NCI-H345 (cell line): ENCODE data around the gene HSPA6.
"Not testable (repeated sequence)": the region's sequence is repeated elsewhere in the genome, so short reads cannot be mapped to it uniquely, and the experiment has no call there.

ENCODE experiments used
- DNase-seq: peaks from one replicate; lab custom pipeline; 2025; lab: John Stamatoyannopoulos, UW

Gene HSPA6

DNA sequence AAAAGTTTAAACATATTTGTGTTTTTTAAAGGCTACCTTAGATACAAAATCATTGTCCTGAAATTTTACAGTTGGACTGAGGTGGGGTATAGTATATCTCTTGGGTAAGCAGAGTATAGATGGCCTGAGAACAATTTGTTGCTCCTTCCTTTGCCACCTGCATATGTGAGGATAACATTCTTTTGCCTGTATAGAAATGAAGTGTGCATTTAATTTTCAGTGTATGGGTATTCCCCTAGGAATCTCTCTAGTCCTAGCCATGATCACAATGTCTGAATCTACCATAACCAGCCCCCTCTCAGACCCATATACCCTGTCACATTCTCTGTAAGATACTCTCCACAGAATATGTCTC is 21.0 kb upstream of the HSPA6 start:
- no peak for DNase-seq

DNA sequence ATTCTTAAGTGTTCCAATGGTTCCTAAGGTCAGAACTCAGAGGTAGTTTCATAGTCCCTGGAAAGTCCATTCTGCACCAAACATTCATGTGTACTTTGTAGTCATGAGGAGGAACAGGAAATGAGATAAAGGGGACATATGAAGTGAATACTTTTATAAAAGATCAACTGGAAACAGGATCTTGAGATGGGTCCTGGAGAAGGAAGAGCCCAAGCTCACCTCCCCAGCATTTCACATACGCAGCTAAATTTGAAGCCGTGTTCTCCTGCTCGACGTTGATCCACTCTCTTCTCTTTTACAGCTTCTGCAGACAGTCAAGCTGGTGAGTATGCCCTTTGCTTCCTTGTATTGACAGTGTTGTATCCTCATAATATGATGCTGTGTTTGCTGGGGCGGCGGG is 18.7 kb upstream of the HSPA6 start:
- no peak for DNase-seq

DNA sequence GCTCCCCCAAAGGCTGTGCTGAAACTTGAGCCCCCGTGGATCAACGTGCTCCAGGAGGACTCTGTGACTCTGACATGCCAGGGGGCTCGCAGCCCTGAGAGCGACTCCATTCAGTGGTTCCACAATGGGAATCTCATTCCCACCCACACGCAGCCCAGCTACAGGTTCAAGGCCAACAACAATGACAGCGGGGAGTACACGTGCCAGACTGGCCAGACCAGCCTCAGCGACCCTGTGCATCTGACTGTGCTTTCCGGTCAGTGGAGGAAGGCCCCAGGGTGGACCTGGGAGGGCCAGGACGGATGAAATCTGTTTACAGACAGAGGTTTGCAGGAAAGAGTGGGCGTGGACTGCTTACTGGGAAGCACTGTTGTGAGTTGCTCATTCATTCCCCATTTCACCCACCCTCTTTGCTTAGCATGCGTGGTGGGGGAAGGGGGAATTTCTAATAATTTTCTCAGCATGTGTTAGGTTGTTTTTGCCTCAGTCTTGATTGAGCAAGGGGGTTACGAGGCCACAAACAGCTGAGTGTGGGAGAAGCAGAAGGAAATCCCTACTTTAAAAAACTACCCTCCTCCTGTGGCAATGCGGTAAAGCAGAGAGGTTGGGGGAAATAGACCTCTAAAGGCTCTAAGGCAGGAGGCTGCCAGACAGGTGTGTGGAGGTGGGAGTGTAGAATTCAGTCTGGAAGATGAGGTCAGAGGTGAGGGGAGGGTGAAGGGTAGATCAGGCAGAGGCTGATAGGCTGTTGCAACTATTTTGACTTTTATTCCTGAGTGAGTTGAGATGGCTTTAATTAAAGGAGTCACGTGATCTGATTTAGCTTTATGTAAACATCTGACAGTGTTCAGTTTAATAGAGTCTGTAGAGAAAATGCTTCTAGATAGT is 17.8 kb upstream of the HSPA6 start:
- no peak for DNase-seq

DNA sequence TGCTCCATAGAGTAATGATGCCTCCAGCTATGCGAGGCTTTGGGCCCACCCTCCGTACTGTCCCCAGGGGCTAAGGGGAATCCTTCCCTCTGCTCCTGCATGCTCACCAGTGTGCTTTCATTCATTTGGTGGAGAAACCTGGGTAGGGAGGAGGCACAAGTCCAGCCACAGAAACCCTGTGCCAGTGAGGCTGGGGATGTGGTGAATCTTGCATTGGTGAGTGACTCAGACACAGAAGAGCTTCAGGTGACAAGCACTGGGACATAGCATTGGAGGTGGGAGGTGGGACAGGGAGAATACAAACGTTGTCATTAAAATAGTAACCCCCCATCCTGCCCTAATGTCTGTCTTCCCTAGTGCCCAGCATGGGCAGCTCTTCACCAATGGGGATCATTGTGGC is 13.9 kb upstream of the HSPA6 start:
- no peak for DNase-seq

DNA sequence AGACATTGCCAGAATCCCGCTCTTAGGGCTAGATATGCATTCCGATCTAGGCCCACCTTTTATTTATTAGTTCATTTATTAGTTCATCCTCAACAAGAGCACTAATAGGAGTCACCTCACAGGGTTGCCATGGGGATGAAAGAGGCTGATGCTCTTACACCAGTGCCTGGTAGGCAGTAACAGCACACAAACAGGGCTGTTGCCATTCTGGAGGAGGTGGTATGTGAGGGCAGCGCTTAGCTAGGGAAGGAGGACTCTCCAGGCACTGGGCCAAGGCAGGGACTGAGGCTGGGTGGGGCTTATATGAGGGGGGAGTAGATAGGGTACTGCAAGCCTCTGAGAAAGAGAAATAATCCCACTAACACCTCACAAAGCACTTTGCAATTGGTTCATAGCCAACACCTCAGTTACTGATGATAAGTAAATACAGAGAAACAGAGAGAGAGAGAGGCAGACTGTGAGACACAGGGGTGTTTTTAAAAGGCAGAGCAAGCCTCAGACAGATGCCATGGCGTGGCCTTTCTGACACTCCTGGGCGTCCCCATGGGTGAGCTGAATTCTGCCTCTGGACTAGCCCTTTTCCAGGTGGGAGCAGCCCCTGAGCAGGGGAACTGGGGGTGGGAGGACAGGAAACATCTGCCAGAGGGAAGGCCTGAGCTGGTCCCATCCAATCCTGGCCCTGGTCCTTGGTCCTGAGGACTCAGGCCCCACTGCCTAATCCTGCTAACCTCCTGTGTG is 13.2 kb upstream of the HSPA6 start:
- DNase-seq: no peak

DNA sequence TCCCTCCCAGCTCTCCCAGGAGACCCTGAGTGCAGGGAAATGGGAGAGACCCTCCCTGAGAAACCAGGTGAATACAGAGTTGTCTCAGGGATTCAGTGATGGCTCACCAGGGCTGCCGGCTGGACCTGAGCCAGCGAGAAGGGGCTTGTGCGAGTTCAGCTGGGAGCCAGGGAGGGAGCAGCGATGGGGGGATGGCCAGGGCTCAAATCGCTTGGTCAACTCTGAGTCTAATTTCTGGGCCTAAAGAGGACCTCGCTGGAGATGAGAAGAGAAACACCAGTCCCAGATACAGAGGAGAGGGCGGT is 12.6 kb upstream of the HSPA6 start:
- DNase-seq: no peak

DNA sequence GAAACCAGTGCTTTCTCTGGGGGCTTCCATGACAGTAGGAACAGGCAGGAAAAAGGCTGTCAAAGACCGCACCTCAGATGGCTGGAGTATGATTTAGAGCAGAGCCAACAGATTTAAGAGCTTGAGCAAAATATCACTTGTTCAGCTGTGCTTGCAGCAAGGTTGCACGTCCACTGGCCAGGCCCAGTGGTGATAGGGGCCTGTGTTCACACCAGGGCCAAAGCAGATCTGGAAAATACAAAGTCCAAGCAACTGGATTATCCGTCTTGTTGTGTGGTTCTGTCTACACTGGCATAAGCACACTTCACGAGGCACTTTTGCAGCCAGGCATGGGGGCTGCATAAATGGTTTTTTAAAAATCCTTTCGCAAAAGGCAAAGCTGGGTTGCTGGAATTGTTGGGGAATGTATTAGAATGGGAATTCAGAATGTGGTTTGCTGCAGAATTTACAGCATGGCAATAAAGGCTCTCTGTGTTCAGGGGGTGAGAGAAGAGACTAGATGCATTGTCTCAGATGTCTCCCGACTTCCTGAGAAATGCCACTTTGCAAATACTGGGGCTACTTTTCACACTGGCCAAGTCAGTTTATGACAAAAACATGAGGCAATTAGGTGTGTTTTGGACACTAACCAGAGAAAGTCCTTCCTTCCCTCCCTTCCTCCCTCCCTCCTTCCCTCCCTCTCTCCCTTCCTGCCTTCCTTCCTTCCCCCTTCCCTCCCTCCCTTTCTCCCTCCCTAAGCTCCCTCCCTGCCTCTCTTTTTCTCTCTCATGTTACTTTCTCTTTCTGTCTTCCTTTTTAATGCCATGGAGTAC is 11.5 kb upstream of the HSPA6 start:
- not testable (repeated sequence) for DNase-seq

DNA sequence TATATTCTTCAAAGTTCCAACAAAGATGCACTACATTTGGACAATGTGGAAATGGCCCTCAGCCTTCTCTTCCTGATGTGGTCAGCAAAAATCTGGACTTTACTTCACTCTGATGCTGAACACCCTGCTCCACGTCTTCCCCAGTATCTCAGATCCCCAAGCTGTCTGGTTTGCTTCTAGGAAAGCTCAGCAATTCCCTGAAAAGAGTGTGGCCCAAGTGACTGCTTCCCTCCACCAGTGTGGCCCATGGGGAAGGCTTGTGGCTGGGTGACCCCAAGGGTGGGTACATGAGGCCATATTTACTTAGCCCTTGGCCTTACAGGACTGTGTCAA is 10.9 kb upstream of the HSPA6 start:
- not testable (repeated sequence) for DNase-seq

DNA sequence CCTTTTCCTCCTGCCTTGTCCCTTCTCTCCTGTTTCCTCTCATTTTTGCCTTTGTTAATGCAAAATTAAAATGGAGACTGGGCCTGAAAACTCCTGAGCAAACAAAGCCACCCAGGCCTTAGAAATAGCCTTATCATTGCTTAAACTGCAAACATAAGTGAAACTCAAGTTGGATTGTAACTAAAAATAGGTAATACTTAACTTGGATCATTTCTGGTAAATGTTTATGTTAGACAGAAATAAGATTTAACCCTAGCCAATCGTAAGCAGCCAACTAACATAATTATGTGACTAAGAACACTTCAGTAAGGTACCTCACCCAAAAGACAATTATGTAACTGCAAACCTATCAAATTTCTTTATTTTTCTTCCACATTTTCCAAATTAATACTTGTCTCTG is 10.4 kb upstream of the HSPA6 start:
- not testable (repeated sequence) for DNase-seq

DNA sequence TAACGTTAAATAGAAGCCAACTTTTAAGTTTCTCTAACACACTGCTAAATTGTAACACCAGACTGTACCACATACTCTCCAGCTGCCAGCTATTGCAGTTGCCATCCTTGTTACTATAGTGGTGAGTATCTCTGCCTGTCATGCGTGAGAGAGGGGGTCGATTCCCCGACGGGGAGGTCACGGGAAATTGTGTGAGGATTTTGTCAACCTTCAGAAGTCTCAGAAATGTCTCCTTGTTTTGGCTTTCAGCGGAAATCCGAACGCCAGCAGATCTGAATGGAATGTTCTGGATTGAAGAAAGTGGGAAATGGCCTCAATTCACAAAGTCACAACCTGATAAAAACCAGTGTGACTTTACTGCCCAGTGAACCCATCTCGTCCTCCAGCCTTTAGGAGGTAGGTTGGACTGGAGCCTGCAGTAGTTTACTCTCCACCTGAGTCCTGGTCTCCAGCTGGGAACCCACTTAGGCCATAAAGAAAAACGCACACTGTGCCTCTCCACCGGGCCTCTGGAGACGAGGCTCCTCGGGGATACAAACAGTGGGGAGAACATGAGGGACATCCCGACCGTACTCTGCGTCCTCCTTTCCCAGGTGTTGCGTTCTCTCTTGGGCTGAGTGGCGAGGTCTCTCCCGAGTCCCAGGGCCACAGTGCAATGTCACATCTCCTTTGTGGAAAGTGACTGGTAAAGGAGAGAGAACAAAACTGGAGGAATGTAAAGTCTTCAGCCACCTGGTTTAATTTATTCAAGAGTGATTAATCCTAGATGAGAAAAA is 1.1 kb upstream of the HSPA6 start:
- not testable (repeated sequence) for DNase-seq

DNA sequence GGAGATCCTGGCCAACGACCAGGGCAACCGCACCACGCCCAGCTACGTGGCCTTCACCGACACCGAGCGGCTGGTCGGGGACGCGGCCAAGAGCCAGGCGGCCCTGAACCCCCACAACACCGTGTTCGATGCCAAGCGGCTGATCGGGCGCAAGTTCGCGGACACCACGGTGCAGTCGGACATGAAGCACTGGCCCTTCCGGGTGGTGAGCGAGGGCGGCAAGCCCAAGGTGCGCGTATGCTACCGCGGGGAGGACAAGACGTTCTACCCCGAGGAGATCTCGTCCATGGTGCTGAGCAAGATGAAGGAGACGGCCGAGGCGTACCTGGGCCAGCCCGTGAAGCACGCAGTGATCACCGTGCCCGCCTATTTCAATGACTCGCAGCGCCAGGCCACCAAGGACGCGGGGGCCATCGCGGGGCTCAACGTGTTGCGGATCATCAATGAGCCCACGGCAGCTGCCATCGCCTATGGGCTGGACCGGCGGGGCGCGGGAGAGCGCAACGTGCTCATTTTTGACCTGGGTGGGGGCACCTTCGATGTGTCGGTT is 477 bp downstream of the HSPA6 start:
- DNase-seq: not testable (repeated sequence)

DNA sequence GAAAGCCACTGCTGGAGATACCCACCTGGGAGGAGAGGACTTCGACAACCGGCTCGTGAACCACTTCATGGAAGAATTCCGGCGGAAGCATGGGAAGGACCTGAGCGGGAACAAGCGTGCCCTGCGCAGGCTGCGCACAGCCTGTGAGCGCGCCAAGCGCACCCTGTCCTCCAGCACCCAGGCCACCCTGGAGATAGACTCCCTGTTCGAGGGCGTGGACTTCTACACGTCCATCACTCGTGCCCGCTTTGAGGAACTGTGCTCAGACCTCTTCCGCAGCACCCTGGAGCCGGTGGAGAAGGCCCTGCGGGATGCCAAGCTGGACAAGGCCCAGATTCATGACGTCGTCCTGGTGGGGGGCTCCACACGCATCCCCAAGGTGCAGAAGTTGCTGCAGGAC is 981 bp downstream of the HSPA6 start:
- not testable (repeated sequence) for DNase-seq

DNA sequence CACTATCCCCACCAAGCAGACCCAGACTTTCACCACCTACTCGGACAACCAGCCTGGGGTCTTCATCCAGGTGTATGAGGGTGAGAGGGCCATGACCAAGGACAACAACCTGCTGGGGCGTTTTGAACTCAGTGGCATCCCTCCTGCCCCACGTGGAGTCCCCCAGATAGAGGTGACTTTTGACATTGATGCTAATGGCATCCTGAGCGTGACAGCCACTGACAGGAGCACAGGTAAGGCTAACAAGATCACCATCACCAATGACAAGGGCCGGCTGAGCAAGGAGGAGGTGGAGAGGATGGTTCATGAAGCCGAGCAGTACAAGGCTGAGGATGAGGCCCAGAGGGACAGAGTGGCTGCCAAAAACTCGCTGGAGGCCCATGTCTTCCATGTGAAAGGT is 1.6 kb downstream of the HSPA6 start:
- DNase-seq: not testable (repeated sequence)

DNA sequence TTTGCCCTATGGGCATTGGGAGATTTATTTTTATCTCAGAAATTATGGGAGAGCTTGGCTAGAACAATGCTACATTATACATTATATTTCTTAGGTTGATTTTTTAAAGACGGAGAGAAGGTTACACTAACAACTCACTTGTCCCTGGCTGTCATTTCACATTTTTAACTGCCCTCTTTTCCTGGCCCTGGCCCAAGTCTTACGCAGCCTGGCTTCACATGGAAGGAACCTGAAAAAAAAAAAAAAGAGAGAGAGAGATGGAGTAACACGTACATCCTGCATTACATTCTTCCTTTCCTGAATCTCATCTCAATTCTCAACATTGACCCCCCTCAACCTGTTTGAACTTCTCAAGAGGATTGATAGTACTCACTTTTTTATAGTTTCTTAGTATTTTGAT is 4.2 kb downstream of the HSPA6 start:
- DNase-seq: not testable (repeated sequence)

DNA sequence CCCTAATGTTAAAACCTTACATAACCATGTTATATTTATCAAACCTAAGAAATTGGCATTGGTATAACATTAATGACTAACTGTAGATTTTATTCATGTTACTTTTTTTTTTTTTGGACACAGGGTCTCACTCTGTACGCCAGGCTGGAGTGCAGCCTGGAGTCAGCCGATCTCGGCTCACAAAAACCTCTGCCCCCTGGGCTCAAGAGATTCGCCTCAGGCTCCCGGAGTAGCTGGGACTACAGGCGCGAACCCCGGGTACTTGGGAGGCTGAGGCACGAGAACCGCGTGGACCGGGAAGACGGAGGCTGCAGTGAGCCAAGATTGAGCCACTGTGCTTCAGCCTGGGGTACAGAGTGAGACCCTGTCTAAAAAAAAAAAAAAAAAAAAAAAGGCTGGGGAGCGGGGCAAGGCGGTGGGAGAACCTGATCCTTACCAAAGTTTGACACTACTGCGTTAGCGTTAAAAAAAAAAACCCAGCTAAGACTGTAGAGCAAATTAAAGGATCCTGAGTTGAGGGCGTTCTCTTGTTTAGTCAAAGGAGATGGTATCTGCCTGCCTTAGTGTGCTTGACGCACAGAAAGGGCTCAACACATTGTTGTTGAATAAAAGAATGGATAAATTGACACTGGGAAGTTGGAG is 5.2 kb downstream of the HSPA6 start:
- not testable (repeated sequence) for DNase-seq

DNA sequence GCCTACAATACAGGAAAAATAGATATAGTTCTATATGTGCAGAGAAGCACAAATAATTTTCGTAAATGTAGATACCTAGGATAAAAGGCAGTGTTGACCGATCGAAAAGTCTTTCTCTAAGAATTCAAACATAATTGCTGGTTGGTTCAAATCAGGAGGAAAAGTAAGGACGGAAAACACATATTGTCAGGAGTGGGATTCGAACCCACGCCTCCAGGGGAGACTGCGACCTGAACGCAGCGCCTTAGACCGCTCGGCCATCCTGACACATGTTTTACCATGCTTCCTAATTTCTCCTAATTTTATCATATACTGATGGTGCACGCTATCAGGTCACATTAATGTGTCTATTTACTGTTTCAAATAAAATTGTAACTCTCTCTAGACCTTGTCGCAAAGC is 5.8 kb downstream of the HSPA6 start:
- peak; percentile 40 for DNase-seq

DNA sequence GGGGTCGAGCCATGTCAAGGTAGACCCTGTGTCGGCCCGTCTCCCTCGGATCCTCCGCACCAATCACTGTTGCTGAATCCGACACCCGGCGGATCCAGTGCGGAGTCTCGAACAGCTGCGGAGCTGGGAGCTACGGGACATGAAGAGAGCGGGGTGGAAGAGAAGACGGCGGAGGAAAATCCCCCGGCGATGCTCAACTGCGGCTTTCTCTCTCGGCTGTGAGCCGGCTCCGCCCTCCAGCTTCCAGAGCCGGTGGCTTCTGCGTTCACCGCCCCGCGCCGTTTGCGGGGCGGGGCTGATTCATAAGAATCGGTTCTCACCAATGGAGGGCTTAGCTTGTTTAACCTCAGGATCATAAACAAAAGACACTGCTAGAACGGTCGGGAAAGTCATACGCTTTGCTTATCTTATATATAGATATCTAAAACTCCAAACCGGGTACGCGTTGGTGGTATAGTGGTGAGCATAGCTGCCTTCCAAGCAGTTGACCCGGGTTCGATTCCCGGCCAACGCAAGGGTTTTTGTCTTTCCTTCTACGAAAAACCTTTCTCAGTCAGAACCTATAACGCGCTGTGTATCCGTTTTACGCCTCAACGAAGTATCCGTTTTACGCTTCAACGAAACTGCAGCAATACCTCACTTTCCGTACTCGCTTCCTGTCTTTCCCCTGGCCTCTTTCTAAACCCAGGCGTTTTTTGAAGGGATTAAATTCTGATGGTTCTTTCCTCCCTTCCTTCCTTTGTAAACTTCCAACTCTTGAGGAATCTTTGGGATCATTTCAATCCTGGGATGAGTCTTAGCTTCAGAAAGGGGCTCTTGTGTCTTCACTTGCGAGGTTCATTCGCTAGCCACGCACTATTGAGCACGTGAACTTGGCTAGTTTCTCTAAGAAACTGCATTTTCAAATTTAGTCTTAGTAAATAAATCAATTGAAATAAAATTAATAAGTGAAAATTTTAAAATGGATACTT is 6.6 kb downstream of the HSPA6 start:
- DNase-seq: peak; percentile 75

DNA sequence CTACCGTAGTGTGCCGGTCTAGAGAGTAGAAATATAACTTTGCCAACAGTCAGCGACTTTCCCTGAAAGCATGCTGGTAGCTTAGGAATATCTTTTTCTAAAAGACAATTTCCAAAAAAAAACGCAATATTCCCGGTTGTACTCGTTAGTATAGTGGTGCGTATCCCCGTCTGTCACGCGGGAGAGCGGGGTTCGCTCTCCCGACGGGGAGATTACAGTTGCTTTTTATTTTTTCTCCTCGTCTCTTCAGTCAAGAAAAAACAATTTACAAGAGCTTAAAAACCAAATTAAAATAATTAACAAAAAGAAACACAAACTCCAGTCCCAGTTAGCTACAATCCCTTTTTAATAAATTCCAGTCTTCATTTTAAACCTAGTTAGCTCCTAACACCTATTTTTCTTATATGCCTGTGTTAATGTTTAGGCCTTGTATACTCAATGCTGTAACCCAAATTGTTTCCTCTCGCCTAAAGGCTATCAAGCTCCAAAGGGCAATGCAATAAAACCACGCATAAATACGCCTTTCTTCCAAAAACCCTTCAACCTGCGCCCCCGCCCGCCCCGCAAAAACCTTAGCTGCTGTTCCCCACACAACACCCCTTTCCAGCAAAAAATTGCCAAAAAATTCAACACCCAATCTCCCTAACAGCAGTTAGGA is 7.8 kb downstream of the HSPA6 start:
- no peak for DNase-seq
